HG03460 (cell line): ENCODE data around the gene USP24.
A peak's percentile ranks its signal among the peaks of the same experiment; 100 is the strongest.
"Not testable (repeated sequence)": the region's sequence is repeated elsewhere in the genome, so short reads cannot be mapped to it uniquely, and the experiment has no call there.

Experiments
- ATAC-seq: cut with Tn5 transposase; IDR thresholded peaks from one replicate; pipeline ENCODE4 v1.9.1; 2021; ENCODE audit not compliant: unreplicated experiment

The USP24 gene

DNA sequence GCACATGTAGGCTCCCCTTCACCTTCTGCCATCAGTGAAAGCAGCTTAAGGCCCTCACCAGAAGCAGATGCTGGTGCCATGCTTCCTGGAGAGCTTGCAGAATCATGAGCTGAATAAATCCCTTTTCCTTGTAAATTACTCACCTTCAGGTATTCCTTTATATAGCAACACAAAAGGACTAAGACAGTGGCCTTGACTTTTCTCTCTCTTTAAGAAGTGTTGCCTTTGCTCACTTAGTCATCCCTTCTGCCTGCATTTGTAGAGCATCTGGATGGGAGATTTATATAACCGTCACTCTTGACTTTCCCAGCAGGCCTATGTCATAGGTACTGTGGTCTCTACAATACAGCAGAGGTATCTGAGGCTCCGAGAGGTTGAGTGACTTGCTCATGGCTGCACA, 172.2 kb downstream of the USP24 start:
- ATAC-seq, result no peak

GRCh38 chr1:55041613-55042012, 173.6 kb downstream of the USP24 start:
- no peak for ATAC-seq

- no peak for ATAC-seq
Observed at GRCh38 chr1:55040933-55041494, 174.2 kb downstream of the USP24 start.

- ATAC-seq, result no peak
Observed at GRCh38 chr1:55040083-55040932, 174.9 kb downstream of the USP24 start.

- ATAC-seq, result no peak
Observed at GRCh38 chr1:55039342-55040082, 175.7 kb downstream of the USP24 start, which contains the start of gene PCSK9. PCSK9 (plus strand) TSS chr1:55039548; CDS start chr1:55039838, 290 bp downstream.

GRCh38 chr1:55038974-55039341, 176.2 kb downstream of the USP24 start:
- ATAC-seq, result no peak

DNA sequence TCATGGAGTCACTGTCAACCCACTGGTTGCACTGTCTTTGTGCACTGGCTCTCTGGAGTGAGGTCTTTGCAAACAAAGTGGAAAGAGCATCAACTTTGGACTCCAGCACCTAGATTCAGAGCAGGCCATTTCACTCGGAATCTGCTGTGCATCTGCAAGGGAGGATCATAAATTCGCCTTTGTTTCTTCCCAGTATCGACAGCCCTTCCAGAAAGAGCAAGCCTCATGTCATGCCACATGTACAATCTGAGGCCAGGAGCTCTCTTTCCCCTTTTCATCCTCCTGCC, 176.7 kb downstream of the USP24 start:
- ATAC-seq, result no peak

GRCh38 chr1:55037733-55038551, 177.2 kb downstream of the USP24 start:
- no peak for ATAC-seq

DNA sequence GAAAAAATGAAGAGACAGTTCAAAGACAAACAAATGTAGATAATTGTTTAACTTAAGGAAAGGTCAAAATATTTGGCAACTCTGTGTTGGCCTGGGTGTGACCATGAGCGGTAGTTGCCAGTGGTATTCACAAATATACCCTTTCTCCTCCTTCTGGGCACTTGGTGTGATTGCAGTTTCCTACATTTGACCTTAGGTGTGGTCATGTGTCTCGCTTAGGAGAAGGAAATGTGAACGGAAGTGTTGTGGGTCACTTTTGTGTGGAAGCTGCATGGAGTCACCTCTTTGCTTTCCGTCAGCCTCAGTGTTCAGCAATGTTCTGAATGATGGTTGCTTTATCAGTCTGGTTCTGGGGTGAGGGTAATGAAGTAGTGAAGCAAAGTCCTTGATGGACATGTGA, 179.3 kb downstream of the USP24 start:
- no peak for ATAC-seq

DNA sequence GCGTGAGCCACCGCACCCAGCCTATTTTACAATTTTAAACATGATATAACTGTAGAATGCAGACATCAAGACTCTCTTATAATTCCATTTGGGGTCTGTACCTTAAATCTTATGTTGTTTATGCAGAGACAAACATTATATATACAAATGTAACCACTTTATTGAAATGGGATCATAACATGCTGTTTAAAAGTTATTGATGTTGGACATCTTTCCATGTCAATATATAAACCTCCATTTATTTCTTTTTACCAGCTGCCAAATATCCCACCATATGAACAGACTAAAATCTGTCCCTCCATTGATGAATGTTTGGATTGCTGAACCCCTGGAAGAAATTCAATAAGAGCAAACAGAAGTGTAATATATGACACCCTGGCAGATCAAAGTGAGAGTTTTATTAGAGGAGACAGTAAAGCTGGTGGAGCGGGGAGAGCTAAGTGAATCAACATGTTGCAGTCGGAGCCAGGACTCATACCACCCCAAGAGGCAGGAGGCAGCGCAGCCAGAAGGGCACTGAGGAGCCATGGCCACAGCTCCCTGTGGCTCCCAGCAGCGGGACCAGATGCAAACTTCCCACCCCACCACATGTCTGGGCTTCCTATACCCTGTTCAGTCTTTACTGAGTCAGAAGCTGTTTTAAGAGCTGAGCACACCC, 180.6 kb downstream of the USP24 start:
- no peak for ATAC-seq

- no peak for ATAC-seq
Observed at GRCh38 chr1:55033265-55033614, 181.9 kb downstream of the USP24 start.

DNA sequence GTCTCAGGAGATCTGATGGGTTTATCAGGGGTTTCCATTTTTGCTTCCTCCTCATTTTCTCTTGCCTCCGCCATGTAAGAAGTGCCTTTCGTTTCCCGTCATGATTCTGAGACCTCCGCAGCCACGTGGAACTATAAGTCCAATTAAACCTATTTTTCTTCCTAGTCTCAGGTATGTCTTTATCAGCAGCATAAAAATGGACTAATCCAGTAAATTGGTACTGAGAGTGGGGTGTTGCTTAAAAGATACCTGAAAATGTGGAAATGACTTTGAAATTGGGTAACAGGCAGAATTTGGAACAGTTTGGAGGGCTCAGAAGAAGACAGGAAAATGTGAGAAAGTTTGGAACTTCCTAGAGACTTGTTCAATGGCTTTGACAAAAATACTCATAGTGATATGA, 184.1 kb downstream of the USP24 start:
- ATAC-seq, result not testable (repeated sequence)

GRCh38 chr1:55026682-55027081, 188.5 kb downstream of the USP24 start:
- ATAC-seq, result not testable (repeated sequence)

DNA sequence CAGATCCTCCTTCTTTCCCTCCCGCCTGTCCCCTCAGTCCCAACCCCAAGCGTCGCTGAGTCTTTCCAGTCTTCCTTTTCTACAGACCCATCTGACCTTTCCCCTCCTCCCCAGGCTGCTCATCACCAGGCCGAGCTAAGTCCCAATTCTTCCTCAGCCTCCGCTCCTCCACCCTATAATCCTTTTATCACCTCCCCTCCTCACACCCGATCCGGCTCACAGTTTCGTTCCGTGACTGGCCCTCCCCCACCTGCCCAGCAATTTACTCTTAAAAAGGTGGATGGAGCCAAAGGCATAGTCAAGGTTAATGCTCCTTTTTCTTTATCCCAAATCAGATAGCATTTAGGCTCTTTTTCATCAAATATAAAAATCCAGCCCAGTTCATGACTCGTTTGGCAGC, 191.0 kb downstream of the USP24 start:
- ATAC-seq, result not testable (repeated sequence)

DNA sequence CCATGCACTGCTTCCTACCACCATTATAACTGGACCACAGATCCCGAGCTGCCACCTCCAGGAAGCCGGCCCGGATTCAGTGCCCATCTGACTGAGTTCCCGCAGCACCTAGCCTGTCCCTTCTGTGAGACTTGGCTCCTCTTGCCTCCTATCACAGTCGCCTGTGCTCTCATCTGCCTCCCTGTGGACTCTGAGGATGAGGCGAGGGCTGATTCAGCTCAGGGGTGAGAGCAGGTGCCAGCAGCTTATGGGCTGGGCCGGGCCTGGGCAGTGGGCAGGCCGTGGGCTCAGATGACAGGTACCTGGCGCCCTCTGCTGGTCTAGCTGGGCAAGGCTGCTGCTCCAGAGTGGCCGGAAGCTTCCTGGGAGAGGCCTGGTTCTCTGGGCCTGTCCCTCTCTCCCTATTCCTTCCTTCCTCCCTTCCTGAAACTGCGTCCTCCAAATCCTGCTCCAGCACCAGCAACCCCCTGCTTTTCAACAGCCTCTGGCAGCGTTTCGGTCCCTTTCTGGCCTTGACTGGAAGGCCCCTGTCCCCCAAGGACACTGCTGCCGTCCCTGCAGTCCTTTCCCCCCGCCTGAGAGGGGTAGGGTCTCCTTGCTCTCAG, 193.1 kb downstream of the USP24 start:
- ATAC-seq, result peak; percentile 73

- ATAC-seq, result no peak
Observed at GRCh38 chr1:55018395-55018794, 196.8 kb downstream of the USP24 start.
